Left kidney (tissue), 1 donor: Measurements from ENCODE around the gene NAXE. TPM values are rescaled to one million over a fixed set of nuclear protein-coding genes. Genes with fewer than 3 reads are reported as not detected.

Experiments used
- polyA plus RNA-seq: library from polyadenylated mRNA; unstranded; fragments of 120-200 nt; gene quantifications from one replicate; pipeline ENCODE4 v1.2.1, GENCODE V29; 2013; ENCODE audit not compliant: insufficient read length

NAXE gene
- polyA plus RNA-seq, 1 donor, result 62.1 TPM

Other genes starting within 250 kb of the NAXE start
- 16.0 TPM for gene RHBG, start 222.6 kb upstream of the NAXE start, polyA plus RNA-seq
- 22.5 TPM for gene MEF2D, start 91.0 kb upstream of the NAXE start, polyA plus RNA-seq
- gene IQGAP3, start 19.2 kb upstream of the NAXE start, polyA plus RNA-seq, result 22.8 TPM
- gene TTC24, start 12.1 kb upstream of the NAXE start, polyA plus RNA-seq, result 1.6 TPM
- 36.9 TPM for gene GPATCH4, start 9.7 kb downstream of the NAXE start, polyA plus RNA-seq
- 0.63 TPM for gene HAPLN2, start 27.6 kb downstream of the NAXE start, polyA plus RNA-seq
- 0.08 TPM for gene BCAN, start 50.3 kb downstream of the NAXE start, polyA plus RNA-seq
- gene NES, start 85.6 kb downstream of the NAXE start, polyA plus RNA-seq, result 146 TPM
- gene CRABP2, start 113.8 kb downstream of the NAXE start, polyA plus RNA-seq, result 85.6 TPM
- 48.4 TPM for gene METTL25B, start 136.7 kb downstream of the NAXE start, polyA plus RNA-seq
- 48.5 TPM for gene ISG20L2, start 137.0 kb downstream of the NAXE start, polyA plus RNA-seq
- gene MRPL24, start 149.3 kb downstream of the NAXE start, polyA plus RNA-seq, result 62.5 TPM
- gene HDGF, start 159.9 kb downstream of the NAXE start, polyA plus RNA-seq, result 248 TPM
- 116 TPM for gene PRCC, start 175.8 kb downstream of the NAXE start, polyA plus RNA-seq
- 0.52 TPM for gene SH2D2A, start 225.1 kb downstream of the NAXE start, polyA plus RNA-seq